ENCODE results near the gene MDFI. TPM values are rescaled to one million over a fixed set of nuclear protein-coding genes. Genes with fewer than 3 reads are reported as not detected.

The MDFI gene
- total and polyA plus RNA-seq, 2 experiments from 2014 or later = 2.8 to 51.4 TPM

DNA sequence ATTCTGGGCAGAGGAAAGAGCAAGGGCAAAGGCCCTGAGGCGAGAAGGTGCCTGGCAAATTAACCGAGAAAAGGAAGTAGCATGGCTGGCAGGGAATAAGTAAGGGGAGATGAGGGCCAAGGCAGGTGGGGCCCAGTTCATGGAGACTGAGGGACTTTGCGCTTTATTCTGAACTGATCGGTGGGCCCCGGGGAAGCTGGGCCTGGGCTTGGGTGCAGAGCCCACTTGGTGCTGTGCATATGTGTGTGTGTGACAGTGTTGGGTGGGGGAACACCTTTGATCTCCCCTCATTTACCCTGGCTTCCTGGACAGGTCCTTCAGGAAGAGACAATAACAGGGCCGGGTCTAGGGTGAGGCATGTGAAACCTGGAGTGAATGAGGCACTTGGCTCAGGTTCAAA is 2.9 kb upstream of the MDFI start:
- no peak overlapping the region for H3K4me3 Mint-ChIP-seq
- Histone ChIP-seq H3F3A (replicated peaks; ENCODE audit: low read depth) (0 out of 2 replicates have a peak, but pooled peaks cover 9% of the 10 kb centered on the region), H4K20me1 (replicated peaks; ENCODE audit: insufficient read depth) (no peaks in the 10 kb centered on the region), H3K4me3 (no peak overlapping the region), H3K4me1 (ENCODE audit: insufficient read depth) (peaks cover 35% of the 10 kb centered on the region), H2AFZ (no peak overlapping the region), H3K9me2 (ENCODE audit: insufficient read depth) (no peaks in the 10 kb centered on the region), H3K27me3 (ENCODE audit: insufficient read depth) (peaks cover 57% of the 10 kb centered on the region), H3K27ac (ENCODE audit: low read depth) (no peak overlapping the region), H3K79me2 (replicated peaks; ENCODE audit: insufficient read depth) (no peaks in the 10 kb centered on the region; the same call in 1 of the 2 replicates), H3K36me3 (ENCODE audit: insufficient read depth) (no peaks in the 10 kb centered on the region), H3K4me2 (no peak overlapping the region)
- DNase-seq (ENCODE audit: low spot score) (no peak), ATAC-seq (no peak)
- TF ChIP-seq, protein P1, sequence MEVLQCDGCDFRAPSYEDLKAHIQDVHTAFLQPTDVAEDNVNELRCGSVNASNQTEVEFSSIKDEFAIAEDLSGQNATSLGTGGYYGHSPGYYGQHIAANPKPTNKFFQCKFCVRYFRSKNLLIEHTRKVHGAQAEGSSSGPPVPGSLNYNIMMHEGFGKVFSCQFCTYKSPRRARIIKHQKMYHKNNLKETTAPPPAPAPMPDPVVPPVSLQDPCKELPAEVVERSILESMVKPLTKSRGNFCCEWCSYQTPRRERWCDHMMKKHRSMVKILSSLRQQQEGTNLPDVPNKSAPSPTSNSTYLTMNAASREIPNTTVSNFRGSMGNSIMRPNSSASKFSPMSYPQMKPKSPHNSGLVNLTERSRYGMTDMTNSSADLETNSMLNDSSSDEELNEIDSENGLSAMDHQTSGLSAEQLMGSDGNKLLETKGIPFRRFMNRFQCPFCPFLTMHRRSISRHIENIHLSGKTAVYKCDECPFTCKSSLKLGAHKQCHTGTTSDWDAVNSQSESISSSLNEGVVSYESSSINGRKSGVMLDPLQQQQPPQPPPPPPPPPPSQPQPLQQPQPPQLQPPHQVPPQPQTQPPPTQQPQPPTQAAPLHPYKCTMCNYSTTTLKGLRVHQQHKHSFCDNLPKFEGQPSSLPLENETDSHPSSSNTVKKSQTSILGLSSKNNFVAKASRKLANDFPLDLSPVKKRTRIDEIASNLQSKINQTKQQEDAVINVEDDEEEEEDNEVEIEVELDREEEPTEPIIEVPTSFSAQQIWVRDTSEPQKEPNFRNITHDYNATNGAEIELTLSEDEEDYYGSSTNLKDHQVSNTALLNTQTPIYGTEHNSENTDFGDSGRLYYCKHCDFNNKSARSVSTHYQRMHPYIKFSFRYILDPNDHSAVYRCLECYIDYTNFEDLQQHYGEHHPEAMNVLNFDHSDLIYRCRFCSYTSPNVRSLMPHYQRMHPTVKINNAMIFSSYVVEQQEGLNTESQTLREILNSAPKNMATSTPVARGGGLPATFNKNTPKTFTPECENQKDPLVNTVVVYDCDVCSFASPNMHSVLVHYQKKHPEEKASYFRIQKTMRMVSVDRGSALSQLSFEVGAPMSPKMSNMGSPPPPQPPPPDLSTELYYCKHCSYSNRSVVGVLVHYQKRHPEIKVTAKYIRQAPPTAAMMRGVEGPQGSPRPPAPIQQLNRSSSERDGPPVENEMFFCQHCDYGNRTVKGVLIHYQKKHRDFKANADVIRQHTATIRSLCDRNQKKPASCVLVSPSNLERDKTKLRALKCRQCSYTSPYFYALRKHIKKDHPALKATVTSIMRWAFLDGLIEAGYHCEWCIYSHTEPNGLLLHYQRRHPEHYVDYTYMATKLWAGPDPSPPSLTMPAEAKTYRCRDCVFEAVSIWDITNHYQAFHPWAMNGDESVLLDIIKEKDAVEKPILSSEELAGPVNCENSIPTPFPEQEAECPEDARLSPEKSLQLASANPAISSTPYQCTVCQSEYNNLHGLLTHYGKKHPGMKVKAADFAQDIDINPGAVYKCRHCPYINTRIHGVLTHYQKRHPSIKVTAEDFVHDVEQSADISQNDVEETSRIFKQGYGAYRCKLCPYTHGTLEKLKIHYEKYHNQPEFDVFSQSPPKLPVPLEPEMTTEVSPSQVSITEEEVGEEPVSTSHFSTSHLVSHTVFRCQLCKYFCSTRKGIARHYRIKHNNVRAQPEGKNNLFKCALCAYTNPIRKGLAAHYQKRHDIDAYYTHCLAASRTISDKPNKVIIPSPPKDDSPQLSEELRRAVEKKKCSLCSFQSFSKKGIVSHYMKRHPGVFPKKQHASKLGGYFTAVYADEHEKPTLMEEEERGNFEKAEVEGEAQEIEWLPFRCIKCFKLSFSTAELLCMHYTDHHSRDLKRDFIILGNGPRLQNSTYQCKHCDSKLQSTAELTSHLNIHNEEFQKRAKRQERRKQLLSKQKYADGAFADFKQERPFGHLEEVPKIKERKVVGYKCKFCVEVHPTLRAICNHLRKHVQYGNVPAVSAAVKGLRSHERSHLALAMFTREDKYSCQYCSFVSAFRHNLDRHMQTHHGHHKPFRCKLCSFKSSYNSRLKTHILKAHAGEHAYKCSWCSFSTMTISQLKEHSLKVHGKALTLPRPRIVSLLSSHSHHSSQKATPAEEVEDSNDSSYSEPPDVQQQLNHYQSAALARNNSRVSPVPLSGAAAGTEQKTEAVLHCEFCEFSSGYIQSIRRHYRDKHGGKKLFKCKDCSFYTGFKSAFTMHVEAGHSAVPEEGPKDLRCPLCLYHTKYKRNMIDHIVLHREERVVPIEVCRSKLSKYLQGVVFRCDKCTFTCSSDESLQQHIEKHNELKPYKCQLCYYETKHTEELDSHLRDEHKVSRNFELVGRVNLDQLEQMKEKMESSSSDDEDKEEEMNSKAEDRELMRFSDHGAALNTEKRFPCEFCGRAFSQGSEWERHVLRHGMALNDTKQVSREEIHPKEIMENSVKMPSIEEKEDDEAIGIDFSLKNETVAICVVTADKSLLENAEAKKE (CRISPR knock-in tag; IDR thresholded peaks at IDR 0.05) = no peak
- no peak for TF ChIP-seq EZH2 (IDR thresholded peaks at IDR 0.05; ENCODE audit: low read depth, unreplicated experiment)
- TF ChIP-seq, protein P2, sequence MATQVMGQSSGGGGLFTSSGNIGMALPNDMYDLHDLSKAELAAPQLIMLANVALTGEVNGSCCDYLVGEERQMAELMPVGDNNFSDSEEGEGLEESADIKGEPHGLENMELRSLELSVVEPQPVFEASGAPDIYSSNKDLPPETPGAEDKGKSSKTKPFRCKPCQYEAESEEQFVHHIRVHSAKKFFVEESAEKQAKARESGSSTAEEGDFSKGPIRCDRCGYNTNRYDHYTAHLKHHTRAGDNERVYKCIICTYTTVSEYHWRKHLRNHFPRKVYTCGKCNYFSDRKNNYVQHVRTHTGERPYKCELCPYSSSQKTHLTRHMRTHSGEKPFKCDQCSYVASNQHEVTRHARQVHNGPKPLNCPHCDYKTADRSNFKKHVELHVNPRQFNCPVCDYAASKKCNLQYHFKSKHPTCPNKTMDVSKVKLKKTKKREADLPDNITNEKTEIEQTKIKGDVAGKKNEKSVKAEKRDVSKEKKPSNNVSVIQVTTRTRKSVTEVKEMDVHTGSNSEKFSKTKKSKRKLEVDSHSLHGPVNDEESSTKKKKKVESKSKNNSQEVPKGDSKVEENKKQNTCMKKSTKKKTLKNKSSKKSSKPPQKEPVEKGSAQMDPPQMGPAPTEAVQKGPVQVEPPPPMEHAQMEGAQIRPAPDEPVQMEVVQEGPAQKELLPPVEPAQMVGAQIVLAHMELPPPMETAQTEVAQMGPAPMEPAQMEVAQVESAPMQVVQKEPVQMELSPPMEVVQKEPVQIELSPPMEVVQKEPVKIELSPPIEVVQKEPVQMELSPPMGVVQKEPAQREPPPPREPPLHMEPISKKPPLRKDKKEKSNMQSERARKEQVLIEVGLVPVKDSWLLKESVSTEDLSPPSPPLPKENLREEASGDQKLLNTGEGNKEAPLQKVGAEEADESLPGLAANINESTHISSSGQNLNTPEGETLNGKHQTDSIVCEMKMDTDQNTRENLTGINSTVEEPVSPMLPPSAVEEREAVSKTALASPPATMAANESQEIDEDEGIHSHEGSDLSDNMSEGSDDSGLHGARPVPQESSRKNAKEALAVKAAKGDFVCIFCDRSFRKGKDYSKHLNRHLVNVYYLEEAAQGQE (IDR thresholded peaks at IDR 0.05; ENCODE audit: unreplicated experiment) = no peak
- H3K27ac Mint-ChIP-seq = no peak overlapping the region
- no peaks in the 10 kb centered on the region; the same call in 2 of the 3 replicates for H3K36me3 Mint-ChIP-seq (ENCODE audit: low read depth)
- peaks cover 36% of the 10 kb centered on the region for H3K4me1 Mint-ChIP-seq
- no peaks in the 10 kb centered on the region; the same call in 2 of the 3 replicates for H3K9me3 Mint-ChIP-seq
- peaks cover 52% of the 10 kb centered on the region for H3K27me3 Mint-ChIP-seq (ENCODE audit: insufficient read depth, low read depth, poor library complexity)
